Sciatic nerve (tissue), 2 donors: Measurements from ENCODE around the gene COL18A1. TPM values are rescaled to one million over a fixed set of nuclear protein-coding genes. Genes with fewer than 3 reads are reported as not detected.

Experiments used
- ATAC-seq: fragments of 200-7000 bp; cut with Tn5 transposase; one replicate; pipeline ENCODE4 v1.9.1; 2020; ENCODE audit warnings: mild to moderate bottlenecking, moderate library complexity
- DNase-seq: peaks from one replicate; pipeline ENCODE4 v3.0.0-alpha.2; 2020; ENCODE audit warnings: low spot score
- intact Hi-C: fragments of 100-400 bp; cut with DNase I; formaldehyde crosslinking; loops from one replicate; pipeline ENCODE4 v1.14.2; 2022
- total RNA-seq: library from RNA; stranded (reverse); fragmentation: NEBNext Ultra II Directional; extraction: Animal tissue kit (Norgen Biotek cat#: 25700); gene quantifications from one replicate; pipeline ENCODE4 v1.2.1, GENCODE V29; 2021
- donor health status: DM: no; HTN: no; CAD: no.
- donor health status: DM: no; HTN: no; CAD: no.

Gene COL18A1
- total RNA-seq, 1 donor from 2014 or later, result 129 TPM

DNA sequence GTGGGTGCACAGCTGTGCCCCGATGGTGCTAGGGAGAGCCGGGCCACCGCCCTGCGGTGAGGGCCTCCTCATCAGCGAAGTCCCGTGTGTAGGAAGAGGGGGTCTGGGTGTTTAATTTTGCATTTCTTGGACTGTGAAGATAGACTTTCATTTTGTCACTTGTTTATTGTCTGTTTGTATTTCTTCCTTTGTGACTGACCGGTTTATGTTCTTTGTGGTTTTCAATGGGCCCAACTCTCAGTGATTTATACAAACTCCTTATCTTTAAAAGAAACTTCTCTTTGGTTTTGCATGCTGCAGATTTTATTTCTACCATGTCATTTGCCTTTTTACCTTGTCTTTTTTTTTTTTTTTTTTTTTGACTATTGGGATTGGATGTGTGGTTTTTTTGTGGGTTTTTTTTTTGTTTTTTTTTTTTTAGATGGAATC is 65.1 kb downstream of the COL18A1 start:
- DNase-seq (no peak), ATAC-seq (no peak)
- intact Hi-C loops, result no loop called here

DNA sequence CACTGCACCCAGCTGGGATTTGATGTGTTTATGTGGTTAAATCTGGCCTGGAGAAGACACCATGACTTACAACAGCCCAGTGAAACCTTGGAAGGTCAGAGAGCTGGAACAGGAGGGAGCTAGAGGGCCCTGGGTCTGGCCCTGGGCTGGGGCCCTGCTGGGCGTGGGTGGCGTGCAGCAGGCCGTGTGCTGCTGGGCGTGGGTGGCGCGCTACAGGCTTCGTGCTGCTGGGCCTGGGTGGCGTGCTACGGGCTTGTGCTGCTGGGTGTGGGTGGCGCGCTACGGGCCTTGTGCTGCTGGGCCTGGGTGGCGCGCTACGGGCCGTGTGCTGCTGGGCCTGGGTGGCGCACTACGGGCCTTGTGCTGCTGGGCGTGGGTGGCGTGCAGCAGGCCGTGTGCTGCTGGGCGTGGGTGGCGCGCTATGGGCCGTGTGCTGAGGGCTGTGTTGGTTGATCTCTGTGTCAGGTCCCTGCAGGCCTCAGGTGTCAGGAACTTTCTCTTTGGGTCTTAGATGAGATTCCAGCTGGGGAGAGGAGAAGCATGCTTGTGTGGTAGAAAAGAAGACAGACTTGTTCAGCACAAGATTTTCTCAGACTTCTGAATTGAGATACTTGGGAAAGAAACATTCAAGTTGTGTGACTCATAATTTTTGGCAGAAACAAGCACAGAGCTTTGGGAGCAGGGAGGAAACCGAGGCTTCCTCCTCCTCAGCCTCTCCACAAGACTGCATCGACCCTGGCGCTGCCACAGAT is 66.0 kb downstream of the COL18A1 start:
- ATAC-seq, result peak; percentile 60

DNA sequence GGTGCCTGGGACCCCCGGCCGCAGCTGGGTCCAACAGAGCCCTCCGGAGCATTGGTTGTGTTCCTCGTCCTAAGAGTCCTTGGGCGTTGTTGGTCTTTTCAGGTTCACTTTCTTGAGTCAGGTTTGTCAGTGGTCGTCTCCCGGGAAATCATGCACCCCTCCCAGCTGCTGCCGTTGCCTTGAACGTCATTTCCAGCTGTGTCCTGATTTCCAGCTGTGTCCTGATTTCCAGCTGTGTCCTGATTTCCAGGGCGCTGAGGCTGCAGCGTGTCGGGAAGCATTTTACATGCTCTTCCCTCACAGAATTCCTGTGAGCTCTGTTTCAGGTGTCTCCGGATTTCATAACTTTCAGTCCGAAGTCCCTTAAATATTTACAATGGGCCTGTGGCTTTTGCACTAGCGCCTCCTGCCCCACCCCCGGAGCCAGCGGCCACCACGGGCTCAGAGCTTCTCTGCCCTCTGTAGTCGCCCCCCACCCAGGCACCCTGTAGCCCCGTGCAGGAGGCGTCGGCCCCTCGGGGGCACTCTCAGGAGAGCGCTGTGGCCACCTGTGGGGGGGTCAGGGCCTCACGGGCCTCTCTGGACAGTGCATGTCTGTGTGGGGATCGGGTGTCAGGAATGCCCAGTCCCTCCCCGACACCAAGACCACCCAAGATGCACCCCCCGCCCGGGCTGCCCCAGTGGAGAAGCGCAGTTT is 66.7 kb downstream of the COL18A1 start:
- DNase-seq (no peak), ATAC-seq (peak; percentile 66)
- intact Hi-C loops, result no loop called here

More for the DNA sequence above, 66.0 kb downstream of the COL18A1 start:
- intact Hi-C loops, result no loop called here
- DNase-seq, result no peak

DNA sequence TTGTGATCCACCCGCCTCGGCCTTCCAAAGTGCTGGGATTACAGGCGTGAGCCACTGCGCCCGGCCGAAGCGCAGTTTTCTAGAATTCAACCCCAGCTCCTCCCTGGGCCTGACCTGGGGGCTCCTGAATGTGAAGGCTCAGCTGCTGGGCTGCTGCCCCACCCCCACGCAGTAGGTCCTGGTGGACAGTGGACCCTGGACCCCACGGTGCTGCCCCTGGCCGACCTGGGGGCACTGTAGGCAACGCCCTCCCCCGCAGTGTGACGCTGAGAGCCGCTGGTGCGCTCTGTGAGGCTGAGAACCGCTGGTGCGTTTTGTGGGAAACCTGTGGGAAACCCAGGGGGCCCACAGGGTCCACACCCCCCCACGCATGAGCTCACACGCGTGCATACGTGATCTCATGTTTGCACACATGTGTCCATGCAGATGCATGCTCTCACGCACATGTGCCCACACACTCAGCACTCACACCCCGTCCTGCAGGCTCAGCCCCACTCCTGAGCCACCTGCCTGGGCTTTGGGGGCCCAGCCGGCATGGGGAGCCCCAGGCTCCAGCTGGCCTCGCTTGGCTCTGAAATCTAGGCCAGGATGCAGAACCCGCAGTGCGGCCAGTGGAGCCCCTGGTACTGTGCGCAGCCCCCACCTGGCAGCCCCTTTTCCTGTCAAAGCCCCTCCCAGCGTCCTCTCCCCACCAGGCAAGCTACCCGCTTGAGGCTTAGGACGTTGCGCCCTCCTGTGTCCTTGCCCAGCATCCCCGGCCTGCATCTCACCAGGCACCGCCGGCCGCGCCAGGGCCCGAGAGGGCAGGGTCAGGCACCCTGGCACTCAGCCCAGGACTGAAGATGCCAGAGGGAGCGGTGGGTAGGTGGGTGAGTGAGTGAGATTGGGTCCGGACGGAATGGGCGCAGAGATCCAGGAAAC is 67.7 kb downstream of the COL18A1 start:
- no peak for DNase-seq
- no peak for ATAC-seq
- intact Hi-C loops, result no loop called here

DNA sequence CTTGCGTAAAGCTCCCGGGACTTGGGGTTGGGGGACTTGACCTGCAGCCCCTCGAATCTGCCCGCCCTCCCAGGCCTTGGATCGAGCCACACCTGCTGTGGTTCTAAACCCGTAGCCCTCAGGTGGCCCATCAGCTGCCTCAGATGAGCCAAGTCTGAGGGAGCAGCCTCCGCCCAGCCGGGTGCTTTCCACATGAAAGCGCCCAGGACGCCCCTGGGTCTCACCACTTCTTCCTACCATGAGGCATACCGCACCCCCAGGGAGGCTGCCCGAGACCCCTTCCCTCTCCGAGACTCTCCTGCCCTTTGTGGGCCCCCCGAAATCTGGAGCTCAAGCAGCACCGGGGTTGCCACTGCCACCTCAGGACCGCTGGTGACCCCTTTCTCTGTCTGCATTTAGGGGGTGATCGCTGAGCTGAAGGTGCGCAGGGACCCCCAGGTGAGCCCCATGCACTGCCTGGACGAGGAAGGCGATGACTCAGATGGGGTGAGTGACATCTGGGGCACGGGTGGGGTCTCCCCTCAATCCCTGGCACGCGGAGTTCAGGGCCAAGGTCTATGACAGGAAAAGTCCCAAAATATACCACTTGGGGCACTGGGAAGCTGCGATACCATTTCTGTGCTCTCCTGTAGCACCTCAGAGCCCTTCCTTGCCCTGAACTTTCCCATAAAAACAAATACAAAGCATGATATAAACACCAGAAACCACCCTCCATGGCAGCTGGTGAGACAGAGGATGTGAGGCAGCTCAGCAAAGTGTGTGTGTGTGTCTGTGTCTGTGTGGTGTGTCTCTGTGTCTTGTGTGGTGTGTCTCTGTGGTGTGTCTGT is 68.7 kb downstream of the COL18A1 start:
- ATAC-seq (no peak), DNase-seq (no peak)
- intact Hi-C loops, result no loop called here

DNA sequence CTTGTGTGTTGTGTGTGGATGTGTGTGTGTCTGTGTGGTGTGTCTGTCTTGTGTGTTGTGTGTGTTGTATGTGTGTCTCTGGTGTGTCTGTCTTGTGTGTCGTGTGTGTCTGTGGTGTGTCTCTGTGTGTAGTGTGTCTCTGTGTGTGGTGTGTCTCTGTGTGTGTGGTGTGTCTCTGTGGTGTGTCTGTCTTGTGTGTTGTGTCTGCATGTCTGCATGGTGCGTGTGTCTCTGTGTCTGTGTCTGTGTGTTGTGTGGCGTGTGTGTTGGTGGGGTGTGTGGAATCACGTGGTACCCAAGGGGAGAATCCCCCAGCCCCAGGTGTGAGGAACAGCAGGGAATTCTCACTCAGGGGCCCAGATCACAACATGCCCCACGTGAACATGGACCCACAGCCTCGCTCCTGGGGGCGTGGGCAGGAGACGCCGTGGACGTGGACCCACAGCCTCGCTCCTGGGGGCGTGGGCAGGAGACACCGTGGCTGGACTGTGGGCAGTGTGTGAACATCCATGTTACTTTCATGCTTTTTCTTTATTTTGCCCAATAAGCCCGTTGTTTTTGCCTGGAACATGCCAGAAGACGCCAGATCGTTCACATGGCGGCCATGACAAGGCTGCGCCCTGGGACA is 69.5 kb downstream of the COL18A1 start:
- ATAC-seq, result no peak
- no peak for DNase-seq
- intact Hi-C loops, result no loop called here

DNA sequence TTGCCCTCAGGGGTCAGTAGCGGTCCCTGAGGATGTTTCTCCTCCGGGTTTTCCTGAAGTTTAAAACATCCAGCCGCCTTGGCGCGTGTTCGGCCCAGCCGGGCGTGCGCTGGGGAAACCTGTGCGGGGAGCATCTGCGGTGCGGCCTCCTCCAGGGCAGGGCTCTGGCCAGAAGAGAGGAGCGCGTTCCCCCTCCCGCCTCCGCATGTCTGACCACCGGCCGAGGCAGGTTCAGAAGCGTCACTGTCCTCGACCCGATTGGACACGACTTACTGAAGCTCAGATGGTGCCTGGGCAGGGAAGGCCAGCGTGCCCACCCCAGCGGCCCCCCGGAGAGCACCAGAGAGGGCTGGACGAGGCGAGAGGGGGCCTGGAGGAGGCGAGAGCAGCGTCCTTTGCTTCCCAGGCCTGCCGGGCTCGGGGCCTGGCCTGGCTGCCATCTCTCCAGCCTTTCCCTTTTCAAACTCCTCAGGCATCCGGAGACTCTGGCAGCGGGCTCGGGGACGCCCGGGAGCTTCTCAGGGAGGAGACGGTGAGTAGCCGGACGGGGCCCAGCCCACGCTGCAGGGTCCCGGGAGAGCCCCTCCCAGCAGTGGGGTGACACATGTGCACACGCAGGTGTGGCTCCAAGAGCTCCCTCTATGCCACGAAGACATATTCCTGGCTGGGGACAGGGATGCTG is 70.2 kb downstream of the COL18A1 start:
- intact Hi-C loops, result no loop called here
- no peak for DNase-seq

DNA sequence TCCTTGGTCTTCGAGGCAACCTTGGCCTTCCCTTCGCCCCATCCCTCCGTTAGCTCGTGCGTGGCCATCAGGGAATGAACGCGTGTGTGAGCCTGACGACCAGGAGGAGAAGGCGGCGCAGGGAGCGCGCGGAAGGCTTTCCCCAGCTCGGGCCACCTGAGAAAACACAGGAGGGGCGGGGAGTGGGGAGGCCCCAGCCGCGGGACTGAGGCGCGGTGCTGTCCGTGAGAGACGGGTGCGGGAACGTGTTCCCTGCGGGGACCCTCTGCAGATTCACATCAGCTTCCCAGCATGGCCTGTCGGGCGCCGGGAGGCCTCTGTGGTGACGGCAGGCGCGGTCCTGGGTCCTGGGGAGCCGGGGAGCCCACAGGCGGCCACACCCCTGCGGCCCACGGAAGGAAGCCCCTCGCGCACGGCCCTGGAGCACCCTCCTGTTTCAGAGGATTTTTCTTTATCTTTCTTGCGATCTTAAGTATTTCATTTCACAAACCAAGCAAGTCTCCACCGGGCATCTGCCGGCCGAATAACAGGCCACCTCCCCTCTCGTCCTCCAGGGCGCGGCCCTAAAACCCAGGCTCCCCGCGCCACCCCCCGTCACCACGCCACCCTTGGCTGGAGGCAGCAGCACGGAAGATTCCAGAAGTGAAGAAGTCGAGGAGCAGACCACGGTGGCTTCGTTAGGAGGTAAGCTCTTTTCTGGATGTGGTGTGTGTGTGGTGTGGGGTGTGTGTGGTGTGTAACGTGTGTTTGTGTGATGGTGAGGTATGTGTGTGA is 71.0 kb downstream of the COL18A1 start:
- no peak for ATAC-seq
- DNase-seq, result no peak
- intact Hi-C loops, result no loop called here

More for the DNA sequence above, 70.2 kb downstream of the COL18A1 start:
- ATAC-seq, result no peak

DNA sequence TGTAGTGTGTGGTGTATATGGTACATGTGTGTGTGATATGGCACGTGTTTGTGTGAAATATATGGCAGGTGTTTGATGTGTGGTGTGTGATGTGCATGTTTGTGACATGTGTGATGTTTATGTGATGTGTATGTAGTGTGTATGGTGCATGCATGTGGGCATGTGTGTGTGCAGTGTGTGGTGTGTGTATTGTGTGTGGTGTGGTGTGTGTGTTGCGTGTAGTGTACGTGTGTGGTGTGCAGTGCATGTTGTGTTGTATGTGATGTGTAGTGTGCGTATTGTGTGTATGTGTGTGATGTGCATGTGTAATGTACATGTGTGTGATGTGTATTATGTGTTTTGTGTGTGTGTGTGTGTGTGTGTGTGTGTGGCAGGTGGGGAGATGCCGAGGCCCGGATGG is 71.6 kb downstream of the COL18A1 start:
- ATAC-seq (no peak), DNase-seq (no peak)
- intact Hi-C loops, result no loop called here

DNA sequence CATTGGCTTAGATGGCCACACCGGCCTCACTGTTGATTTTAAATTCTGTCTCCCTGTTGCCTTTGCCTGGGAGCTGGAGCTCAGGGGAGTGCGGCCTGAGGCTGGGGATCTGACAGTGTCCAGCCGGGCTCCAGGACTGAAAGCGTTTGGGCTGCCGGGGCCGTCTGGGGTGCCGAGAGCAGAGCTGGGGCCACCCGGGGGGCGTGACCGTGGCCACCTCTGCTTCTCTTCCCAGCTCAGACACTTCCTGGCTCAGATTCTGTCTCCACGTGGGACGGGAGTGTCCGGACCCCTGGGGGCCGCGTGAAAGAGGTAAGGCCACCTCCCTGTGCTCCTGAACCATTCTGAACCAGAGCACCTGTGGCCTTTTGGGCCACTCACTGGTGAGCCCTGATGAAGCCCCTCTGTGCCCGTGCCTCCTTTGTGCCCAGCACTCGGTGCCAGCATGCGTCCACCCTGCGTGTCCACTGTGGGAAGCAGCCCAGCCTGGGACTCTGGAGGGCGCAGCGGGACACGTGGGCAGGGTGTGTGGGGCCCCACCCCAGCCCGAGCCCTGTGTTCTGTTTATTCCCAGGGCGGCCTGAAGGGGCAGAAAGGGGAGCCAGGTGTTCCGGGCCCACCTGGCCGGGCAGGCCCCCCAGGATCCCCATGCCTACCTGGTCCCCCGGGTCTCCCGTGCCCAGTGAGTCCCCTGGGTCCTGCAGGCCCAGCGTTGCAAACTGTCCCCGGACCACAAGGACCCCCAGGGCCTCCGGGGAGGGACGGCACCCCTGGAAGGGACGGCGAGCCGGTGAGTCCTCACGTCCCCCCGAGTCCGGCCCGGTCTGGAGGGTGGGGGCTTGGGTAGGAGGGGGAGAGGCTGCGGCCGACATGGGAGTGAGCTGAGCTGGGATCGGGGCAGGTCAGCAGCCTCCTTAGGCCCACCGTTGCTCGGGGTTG is 72.5 kb downstream of the COL18A1 start:
- DNase-seq (no peak), ATAC-seq (no peak)
- intact Hi-C loops, result no loop called here

DNA sequence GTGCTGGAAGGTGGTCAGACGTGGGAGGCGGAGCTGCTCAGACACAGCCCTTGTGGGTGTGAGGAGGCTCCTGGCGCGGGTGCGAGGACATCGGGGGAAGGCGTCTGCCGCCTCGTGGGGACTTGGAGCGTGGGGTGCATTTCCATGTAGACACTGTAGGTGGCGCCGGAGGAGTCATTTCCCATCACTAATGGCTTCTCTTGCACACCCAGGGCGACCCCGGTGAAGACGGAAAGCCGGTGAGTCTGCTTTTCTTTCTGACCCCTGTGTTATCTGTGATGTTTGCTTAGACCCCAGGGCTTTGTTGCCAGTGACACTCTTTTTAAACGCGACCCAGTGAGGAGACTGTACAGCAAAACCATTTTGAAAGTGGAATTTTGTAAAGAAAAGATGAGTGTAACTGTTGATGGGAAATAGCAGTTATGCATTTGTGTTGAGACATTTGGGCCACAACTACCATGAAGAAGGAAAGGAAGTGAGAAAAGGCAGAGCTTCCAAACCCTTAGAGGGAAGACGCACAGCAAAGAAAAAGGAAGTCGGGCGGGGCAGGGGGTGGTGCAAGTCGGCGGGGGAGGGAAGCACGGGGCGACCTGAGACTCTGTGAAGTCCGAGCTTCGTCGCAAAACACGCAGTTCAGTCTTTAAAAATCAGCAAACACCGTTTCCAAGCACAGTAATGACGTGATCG is 73.3 kb downstream of the COL18A1 start:
- peak; percentile 56 for ATAC-seq
- DNase-seq, result peak; percentile 84
- intact Hi-C loops, result no loop called here

DNA sequence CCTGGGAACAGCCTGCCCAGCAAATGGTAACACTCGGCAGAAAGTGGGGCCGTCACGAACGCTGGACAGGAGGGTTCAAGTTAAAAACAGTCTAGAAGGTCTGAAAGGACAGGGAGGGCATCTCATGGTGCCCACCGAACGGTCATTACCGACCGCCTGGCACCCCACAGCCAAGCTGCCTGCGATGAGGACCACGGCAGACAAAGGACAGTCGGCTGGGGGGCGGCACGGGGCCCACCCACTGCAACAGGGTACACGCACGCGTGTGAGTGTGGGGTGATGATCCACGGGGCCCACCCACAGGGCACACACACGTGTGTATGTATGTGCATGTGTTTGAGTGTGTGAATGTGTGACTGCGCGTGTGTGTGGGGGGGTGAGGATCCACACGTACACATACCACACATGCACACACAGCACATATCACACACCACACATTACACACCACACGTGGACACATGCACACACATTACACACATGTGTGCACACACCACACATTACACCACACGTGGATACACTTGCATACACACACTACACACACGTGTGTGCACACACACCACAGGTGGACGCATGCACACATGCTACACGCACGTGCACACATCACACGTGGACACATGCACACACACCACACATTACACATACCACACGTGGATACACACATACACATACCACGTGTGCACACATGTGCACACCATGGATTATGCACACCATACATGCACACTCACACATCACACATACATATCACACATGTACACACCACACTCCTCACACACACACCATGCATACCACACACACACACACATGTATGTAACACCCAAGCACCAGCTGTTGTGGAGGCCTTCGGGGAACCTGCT is 74.1 kb downstream of the COL18A1 start:
- ATAC-seq (no peak), DNase-seq (no peak)
- intact Hi-C loops, result no loop called here

DNA sequence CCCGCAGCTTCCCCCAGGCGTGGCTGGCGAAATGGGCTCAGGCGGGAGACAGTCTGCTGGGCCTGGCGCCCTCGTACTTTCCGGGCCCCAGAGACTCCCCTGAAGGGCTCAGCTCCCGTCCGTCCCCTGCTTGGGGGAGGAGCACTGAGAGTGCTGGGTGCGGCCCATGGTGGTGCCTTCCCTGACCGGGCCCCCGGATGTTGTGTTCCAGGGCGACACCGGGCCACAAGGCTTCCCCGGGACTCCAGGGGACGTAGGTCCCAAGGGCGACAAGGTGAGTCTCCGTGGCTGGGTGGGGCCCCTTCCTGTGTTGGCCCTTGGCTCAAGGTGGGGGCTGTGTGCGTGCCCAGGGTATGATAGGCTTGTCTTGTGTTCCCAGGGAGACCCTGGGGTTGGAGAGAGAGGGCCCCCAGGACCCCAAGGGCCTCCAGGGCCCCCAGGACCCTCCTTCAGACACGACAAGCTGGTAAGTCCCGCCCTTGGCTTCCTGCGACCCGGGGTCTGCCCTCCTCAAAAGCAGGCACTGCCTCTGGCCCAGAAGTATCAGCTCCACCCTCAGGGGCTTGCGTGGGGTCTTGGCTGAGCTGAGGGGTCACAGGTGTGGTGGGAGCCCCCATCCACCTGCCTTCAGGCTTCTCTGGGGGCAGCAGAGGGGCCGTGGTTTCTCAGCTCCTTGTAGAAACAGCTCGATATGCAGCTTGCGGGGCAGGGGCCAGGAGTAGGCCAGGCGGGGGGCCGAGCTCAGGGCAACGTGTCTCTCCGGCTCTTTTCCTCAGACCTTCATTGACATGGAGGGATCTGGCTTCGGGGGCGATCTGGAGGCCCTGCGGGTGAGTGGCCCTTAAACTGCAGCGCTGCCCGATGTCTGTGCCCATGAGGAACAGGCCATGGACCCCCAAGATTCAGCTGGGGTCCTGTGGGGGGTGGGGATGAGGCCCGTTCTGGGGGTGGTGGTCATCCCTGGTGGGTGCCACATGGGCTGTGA is 75.0 kb downstream of the COL18A1 start:
- no peak for ATAC-seq
- intact Hi-C loops, result loop anchor here (10.0 kb wide), 1 partner anchor 55 kb away; no protein-coding TSS in a partner anchor
- DNase-seq, result no peak
